ENCODE results near the gene NEDD8.

NEDD8 gene

GRCh38 chr14:24262821-24263733 is 30.9 kb upstream of the NEDD8 start, which contains the start of gene TGM1:
TSS of gene TGM1 (minus strand) at chr14:24263177. CDS start at chr14:24262352, 825 bp downstream.
- TF ChIP-seq EP300 (IDR thresholded peaks at IDR 0.05; ENCODE audit: borderline replicate concordance), result no peak
- no peak for TF ChIP-seq TEAD4 (IDR thresholded peaks at IDR 0.05)

DNA sequence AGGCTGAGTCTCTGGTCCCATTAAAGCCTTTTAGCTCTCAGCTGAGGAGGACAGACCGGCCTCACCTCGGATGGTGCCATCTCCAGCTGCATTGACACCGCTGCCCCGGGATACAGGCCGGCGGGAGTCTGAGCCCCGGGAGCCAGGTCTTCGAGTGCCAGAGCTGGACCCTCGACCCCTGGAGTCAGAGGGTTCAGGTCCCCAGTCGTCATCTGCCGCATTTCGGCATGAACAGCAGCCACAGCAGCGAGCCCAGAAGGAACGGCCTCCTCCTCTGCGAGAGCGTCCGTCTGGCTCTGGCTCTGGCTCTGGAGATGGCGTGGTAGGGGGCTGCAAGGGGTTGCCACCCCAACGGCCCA is 29.8 kb upstream of the NEDD8 start:
- TF ChIP-seq TEAD4 (IDR thresholded peaks at IDR 0.05), result no peak
- TF ChIP-seq FOXM1 (IDR thresholded peaks at IDR 0.05; ENCODE audit: borderline replicate concordance, low read depth), result no peak
- no peak for TF ChIP-seq CEBPB (IDR thresholded peaks at IDR 0.05)
- no peak for TF ChIP-seq EP300 (IDR thresholded peaks at IDR 0.05; ENCODE audit: borderline replicate concordance)
- no peak for TF ChIP-seq TCF12 (IDR thresholded peaks at IDR 0.05; ENCODE audit: low read depth)
- TF ChIP-seq EGR1 (IDR thresholded peaks at IDR 0.05), result no peak

DNA sequence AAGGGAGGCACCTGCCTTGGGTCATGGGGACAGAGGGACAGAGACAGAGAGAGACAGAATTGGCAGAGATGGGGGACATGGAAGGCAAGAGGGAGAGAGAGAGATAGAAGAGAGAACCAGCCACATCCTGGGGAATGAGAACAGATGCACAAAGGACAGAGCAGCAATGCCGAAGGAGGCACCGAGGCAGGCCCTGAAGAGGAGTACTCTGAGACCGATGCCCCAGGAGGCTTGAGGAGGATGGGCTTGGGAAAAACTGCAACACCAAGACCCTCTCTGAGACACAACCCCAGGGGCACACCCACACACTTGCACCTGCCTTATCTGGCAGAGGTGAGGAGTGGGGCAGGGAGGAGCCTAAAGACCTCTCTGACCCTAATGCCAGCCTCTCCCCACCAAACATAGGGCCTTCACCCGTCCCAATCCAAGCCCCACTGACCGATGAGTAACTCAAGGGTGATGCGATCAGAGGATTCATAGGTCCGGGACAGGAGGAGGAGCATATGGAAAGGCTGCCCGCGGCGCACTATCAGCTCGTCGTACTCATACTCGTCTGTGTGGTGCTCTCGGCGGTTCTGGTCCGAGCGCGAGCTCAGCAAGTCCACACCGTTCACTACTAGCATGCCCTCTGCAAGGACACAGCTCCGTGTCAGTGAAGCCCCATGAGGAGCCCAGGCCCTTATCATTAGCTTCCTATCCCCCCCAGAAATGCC is 29.2 kb upstream of the NEDD8 start:
- no peak for TF ChIP-seq YY1 (IDR thresholded peaks at IDR 0.05; ENCODE audit: low read depth)
- no peak for TF ChIP-seq NFIC (IDR thresholded peaks at IDR 0.05)
- no peak for TF ChIP-seq EGR1 (IDR thresholded peaks at IDR 0.05)
- TF ChIP-seq, protein P1, sequence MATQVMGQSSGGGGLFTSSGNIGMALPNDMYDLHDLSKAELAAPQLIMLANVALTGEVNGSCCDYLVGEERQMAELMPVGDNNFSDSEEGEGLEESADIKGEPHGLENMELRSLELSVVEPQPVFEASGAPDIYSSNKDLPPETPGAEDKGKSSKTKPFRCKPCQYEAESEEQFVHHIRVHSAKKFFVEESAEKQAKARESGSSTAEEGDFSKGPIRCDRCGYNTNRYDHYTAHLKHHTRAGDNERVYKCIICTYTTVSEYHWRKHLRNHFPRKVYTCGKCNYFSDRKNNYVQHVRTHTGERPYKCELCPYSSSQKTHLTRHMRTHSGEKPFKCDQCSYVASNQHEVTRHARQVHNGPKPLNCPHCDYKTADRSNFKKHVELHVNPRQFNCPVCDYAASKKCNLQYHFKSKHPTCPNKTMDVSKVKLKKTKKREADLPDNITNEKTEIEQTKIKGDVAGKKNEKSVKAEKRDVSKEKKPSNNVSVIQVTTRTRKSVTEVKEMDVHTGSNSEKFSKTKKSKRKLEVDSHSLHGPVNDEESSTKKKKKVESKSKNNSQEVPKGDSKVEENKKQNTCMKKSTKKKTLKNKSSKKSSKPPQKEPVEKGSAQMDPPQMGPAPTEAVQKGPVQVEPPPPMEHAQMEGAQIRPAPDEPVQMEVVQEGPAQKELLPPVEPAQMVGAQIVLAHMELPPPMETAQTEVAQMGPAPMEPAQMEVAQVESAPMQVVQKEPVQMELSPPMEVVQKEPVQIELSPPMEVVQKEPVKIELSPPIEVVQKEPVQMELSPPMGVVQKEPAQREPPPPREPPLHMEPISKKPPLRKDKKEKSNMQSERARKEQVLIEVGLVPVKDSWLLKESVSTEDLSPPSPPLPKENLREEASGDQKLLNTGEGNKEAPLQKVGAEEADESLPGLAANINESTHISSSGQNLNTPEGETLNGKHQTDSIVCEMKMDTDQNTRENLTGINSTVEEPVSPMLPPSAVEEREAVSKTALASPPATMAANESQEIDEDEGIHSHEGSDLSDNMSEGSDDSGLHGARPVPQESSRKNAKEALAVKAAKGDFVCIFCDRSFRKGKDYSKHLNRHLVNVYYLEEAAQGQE (IDR thresholded peaks at IDR 0.05; ENCODE audit: low read depth), result no peak
- no peak for TF ChIP-seq TCF12 (IDR thresholded peaks at IDR 0.05; ENCODE audit: low read depth)
- TF ChIP-seq CREB1 (IDR thresholded peaks at IDR 0.05; ENCODE audit: low read depth), result no peak
- TF ChIP-seq RAD21 (IDR thresholded peaks at IDR 0.05; ENCODE audit: low read depth), result no peak

DNA sequence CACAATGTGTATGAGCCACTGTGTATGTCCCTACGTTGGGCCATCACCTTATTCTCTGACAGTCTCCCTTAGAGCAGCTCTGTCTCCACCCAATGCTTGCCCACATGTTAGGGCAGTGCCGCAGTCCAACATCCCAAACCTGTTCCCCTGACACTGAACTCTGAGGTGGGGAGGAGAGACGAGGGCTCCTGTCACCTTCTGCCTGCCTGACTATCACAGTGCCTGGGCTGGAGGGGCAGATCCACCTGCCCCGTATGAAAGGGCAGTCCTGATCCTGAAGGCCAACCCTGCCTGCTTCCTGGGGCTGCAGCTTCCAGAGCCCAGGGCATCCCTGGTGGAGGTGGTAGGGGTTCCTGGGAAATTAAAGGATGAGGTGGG is 28.6 kb upstream of the NEDD8 start:
- TF ChIP-seq USF1 (IDR thresholded peaks at IDR 0.05) (no peak), EP300 (IDR thresholded peaks at IDR 0.05; ENCODE audit: borderline replicate concordance) (no peak), CEBPB (IDR thresholded peaks at IDR 0.05) (no peak), FOXM1 (IDR thresholded peaks at IDR 0.05; ENCODE audit: borderline replicate concordance, low read depth) (no peak), TAF1 (IDR thresholded peaks at IDR 0.05; ENCODE audit: low read depth) (no peak), NFIC (IDR thresholded peaks at IDR 0.05) (no peak)
- TF ChIP-seq, protein P2, sequence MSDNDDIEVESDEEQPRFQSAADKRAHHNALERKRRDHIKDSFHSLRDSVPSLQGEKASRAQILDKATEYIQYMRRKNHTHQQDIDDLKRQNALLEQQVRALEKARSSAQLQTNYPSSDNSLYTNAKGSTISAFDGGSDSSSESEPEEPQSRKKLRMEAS (IDR thresholded peaks at IDR 0.05), result no peak

GRCh38 chr14:24260026-24260779 is 28.0 kb upstream of the NEDD8 start:
- no peak for TF ChIP-seq EGR1 (IDR thresholded peaks at IDR 0.05)
- no peak for TF ChIP-seq TCF12 (IDR thresholded peaks at IDR 0.05; ENCODE audit: low read depth)
- no peak for TF ChIP-seq USF1 (IDR thresholded peaks at IDR 0.05)
- TF ChIP-seq RAD21 (IDR thresholded peaks at IDR 0.05; ENCODE audit: low read depth), result no peak
- TF ChIP-seq CEBPB (IDR thresholded peaks at IDR 0.05), result no peak
- no peak for TF ChIP-seq EP300 (IDR thresholded peaks at IDR 0.05; ENCODE audit: borderline replicate concordance)
- TF ChIP-seq ZBTB7A (IDR thresholded peaks at IDR 0.05; ENCODE audit: low read depth), result no peak
- TF ChIP-seq, protein P2 (IDR thresholded peaks at IDR 0.05), result no peak
- TF ChIP-seq NFIC (IDR thresholded peaks at IDR 0.05), result no peak

DNA sequence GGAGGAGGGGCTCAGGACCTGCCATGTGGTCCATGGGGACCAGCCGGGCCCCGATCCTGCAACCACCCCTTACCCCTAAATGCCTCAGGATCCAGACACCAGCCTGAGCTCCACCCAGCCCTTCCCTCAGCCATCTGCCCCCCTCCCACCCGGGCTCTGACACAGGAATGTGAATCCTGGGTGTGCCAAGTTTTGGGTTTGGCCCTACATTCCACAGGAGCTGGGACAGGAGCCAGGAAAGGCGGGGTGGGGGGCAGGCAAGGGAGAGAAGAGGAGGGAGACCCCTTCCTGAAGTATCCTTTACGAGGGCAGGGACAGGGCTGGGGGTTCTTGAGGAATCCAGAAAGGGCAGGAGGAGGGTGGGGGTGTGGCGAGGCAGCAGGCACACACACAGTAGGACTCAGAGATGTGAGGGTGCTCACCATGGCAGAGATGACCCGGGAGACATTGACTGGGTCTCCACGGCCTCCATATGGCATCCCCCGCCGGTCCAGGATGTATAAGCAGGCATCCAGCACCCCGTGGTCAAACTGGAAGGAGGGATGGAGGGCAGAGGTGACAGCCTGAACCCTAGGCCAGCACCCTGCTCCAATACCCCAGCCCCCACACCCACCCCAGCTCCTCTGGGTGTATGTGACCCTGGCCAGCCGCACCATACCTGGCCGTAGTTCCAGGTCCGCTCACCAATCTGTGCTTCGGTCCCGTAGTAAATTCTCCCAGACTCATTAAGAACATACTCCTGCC is 27.3 kb upstream of the NEDD8 start:
- TF ChIP-seq TEAD4 (IDR thresholded peaks at IDR 0.05), result peak; percentile 89
- no peak for TF ChIP-seq RAD21 (IDR thresholded peaks at IDR 0.05; ENCODE audit: low read depth)
- TF ChIP-seq NFIC (IDR thresholded peaks at IDR 0.05), result peak; percentile 80
- TF ChIP-seq EGR1 (IDR thresholded peaks at IDR 0.05), result no peak
- peak; percentile 93 for TF ChIP-seq ZBTB7A (IDR thresholded peaks at IDR 0.05; ENCODE audit: low read depth)
- no peak for TF ChIP-seq FOXM1 (IDR thresholded peaks at IDR 0.05; ENCODE audit: borderline replicate concordance, low read depth)

All from Ishikawa (cell line).